ENCODE results near the gene TAF1D. TPM values are rescaled to one million over a fixed set of nuclear protein-coding genes. Genes with fewer than 3 reads are reported as not detected.
"Not testable (repeated sequence)": the region's sequence is repeated elsewhere in the genome, so short reads cannot be mapped to it uniquely, and the experiment has no call there.

The TAF1D gene
- total and polyA plus RNA-seq, 2 donors from 2014 or later = 64.3 to 110 TPM

DNA sequence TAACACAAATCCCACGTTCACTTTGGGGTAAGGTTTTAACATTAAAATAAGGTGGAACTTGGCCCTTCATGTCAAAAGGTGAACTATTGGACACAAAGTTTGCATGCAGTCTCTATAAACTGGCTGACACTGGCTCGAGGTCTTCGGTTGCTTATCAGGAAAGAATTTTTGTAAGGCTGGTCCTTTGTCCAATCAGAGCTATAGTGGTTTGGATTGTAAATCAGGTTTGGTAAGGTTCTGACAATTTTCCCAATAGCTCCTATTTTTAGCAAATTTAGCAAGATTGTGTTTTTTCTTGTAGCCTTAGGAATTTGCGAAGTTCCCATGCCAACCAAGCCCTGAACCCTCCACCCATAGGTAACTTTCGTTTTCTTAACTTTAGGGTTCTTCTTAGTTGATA is 25.2 kb upstream of the TAF1D start:
- Histone ChIP-seq H3K4me1 (ENCODE audit: control insufficient read depth in 2 of 3, insufficient read depth in 2 of 3, low read depth in 1 of 3, low read length in 3 of 3) (no peaks in the 10 kb centered on the region), H3K9me3 (ENCODE audit: control insufficient read depth in 2 of 3, insufficient read depth in 1 of 3, low read length in 3 of 3) (no peaks in the 10 kb centered on the region), H3K9ac (ENCODE audit: low read length in 3 of 3) (no peak overlapping the region), H3K36me3 (ENCODE audit: control insufficient read depth in 2 of 3, insufficient read depth in 3 of 3, low read length in 3 of 3) (peaks cover 3 to 10% (median 3%) of the 10 kb centered on the region in 3 donors), H3K27ac (ENCODE audit: low read depth in 2 of 2, low read length in 2 of 2) (no peak overlapping the region), H3K27me3 (ENCODE audit: control insufficient read depth, insufficient read depth, low read length) (no peaks in the 10 kb centered on the region), H3K4me3 (ENCODE audit: low read length in 3 of 3) (no peak overlapping the region)
- FAIRE-seq (no peak), DNase-seq (no peak)
- TF ChIP-seq, protein P1, sequence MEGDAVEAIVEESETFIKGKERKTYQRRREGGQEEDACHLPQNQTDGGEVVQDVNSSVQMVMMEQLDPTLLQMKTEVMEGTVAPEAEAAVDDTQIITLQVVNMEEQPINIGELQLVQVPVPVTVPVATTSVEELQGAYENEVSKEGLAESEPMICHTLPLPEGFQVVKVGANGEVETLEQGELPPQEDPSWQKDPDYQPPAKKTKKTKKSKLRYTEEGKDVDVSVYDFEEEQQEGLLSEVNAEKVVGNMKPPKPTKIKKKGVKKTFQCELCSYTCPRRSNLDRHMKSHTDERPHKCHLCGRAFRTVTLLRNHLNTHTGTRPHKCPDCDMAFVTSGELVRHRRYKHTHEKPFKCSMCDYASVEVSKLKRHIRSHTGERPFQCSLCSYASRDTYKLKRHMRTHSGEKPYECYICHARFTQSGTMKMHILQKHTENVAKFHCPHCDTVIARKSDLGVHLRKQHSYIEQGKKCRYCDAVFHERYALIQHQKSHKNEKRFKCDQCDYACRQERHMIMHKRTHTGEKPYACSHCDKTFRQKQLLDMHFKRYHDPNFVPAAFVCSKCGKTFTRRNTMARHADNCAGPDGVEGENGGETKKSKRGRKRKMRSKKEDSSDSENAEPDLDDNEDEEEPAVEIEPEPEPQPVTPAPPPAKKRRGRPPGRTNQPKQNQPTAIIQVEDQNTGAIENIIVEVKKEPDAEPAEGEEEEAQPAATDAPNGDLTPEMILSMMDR (IDR thresholded peaks at IDR 0.05; ENCODE audit: borderline replicate concordance, extremely low read depth, insufficient read depth) = no peak
- intact Hi-C loops (cut with DNase I) = no loop called here

- H3K36me3 ChIP-seq (ENCODE audit: control insufficient read depth in 2 of 3, insufficient read depth in 3 of 3, low read length in 3 of 3) = peaks cover 3 to 18% (median 8%) of the 10 kb centered on the region in 3 donors
- no peaks in the 10 kb centered on the region for H3K27me3 ChIP-seq (ENCODE audit: control insufficient read depth, insufficient read depth, low read length)
- H3K4me3 ChIP-seq (ENCODE audit: low read length in 3 of 3) = no peak overlapping the region
- FAIRE-seq = no peak
- no peaks in the 10 kb centered on the region for H3K9me3 ChIP-seq (ENCODE audit: control insufficient read depth in 2 of 3, insufficient read depth in 1 of 3, low read length in 3 of 3)
- no peak overlapping the region for H3K9ac ChIP-seq (ENCODE audit: low read length in 3 of 3)
- DNase-seq = no peak
- H3K27ac ChIP-seq (ENCODE audit: low read depth in 2 of 2, low read length in 2 of 2) = no peak overlapping the region
- H3K4me1 ChIP-seq (ENCODE audit: control insufficient read depth in 2 of 3, insufficient read depth in 2 of 3, low read depth in 1 of 3, low read length in 3 of 3) = no peaks in the 10 kb centered on the region
- TF ChIP-seq, protein P1 (IDR thresholded peaks at IDR 0.05; ENCODE audit: borderline replicate concordance, extremely low read depth, insufficient read depth) = no peak
- intact Hi-C loops (cut with DNase I) = no loop called here
These were observed 24.3 kb upstream of the TAF1D start for GRCh38 chr11:93765551-93765950.

DNA sequence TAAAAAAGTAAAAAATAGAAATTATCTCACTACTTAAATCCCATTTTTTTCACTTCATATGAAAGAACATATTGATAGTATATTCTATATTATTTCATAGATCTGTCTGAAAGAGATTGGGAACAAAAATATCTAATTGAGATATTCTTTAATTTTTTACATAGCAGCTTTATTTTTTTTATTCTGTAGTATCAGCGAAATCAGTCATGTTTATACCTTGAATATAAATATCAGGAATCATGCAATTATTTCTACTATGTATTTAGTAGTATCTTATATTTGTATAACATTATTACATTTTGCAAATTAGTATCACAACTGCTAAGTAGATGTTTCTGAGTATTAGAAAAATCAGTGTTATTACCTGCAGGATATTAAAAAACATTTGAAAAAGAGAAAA is 20.6 kb upstream of the TAF1D start:
- H3K27me3 ChIP-seq (ENCODE audit: control insufficient read depth, insufficient read depth, low read length) = no peaks in the 10 kb centered on the region
- no peaks in the 10 kb centered on the region for H3K9me3 ChIP-seq (ENCODE audit: control insufficient read depth in 2 of 3, insufficient read depth in 1 of 3, low read length in 3 of 3)
- no peak overlapping the region for H3K9ac ChIP-seq (ENCODE audit: low read length in 3 of 3)
- no peaks in the 10 kb centered on the region for H3K4me1 ChIP-seq (ENCODE audit: control insufficient read depth in 2 of 3, insufficient read depth in 2 of 3, low read depth in 1 of 3, low read length in 3 of 3)
- TF ChIP-seq, protein P1 (IDR thresholded peaks at IDR 0.05; ENCODE audit: borderline replicate concordance, extremely low read depth, insufficient read depth) = no peak
- peaks cover 8 to 31% (median 17%) of the 10 kb centered on the region in 3 donors for H3K36me3 ChIP-seq (ENCODE audit: control insufficient read depth in 2 of 3, insufficient read depth in 3 of 3, low read length in 3 of 3)
- intact Hi-C loops (cut with DNase I) = no loop called here
- H3K27ac ChIP-seq (ENCODE audit: low read depth in 2 of 2, low read length in 2 of 2) = no peak overlapping the region
- no peak overlapping the region for H3K4me3 ChIP-seq (ENCODE audit: low read length in 3 of 3)
- no peak for DNase-seq
- peak; percentile 85 for FAIRE-seq

DNA sequence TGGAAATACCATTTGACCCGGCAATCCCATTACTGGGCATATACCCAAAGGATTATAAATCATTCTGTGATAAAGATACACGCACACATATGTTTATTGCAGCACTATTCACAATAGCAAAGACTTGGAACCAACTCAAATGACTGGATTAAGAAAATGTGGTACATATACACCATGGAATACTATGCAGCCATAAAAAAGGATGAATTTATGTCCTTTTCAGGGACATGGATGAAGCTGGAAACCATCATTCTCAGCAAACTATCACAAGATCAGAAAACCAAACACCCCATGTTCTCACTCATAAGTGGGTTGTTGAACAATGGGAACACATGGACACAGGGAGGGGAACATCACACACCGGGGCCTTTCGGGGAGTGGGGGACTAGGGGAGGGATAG is 17.8 kb upstream of the TAF1D start:
- H3K4me1 ChIP-seq (ENCODE audit: control insufficient read depth in 2 of 3, insufficient read depth in 2 of 3, low read depth in 1 of 3, low read length in 3 of 3); H3K9me3 ChIP-seq (ENCODE audit: control insufficient read depth in 2 of 3, insufficient read depth in 1 of 3, low read length in 3 of 3); H3K4me3 ChIP-seq (ENCODE audit: low read length in 3 of 3); H3K27me3 ChIP-seq (ENCODE audit: control insufficient read depth, insufficient read depth, low read length); H3K27ac ChIP-seq (ENCODE audit: low read depth in 2 of 2, low read length in 2 of 2); DNase-seq; FAIRE-seq; intact Hi-C loops (cut with DNase I); H3K9ac ChIP-seq (ENCODE audit: low read length in 3 of 3): not testable (repeated sequence)
- peaks cover 8 to 45% (median 23%) of the 10 kb centered on the region in 3 donors for H3K36me3 ChIP-seq (ENCODE audit: control insufficient read depth in 2 of 3, insufficient read depth in 3 of 3, low read length in 3 of 3)

Data from kidney (tissue), 14 donors.